ENCODE results near the gene SLC7A7.

Gene SLC7A7

GRCh38 chr14:22753586-22753985 is 61.6 kb downstream of the SLC7A7 start:
- no peak overlapping the region for H3K4me3 ChIP-seq (ENCODE audit: low read depth, low read length)
- H3K27ac ChIP-seq = no peak overlapping the region
- no peak for TF ChIP-seq CTCF (IDR thresholded peaks at IDR 0.05)
- H2AFZ ChIP-seq = no peak overlapping the region
- H3K9ac ChIP-seq = no peak overlapping the region
- no peaks in the 10 kb centered on the region for H3K79me2 ChIP-seq
- H3K4me1 ChIP-seq = no peaks in the 10 kb centered on the region
- no peaks in the 10 kb centered on the region for H3K9me3 ChIP-seq (ENCODE audit: control insufficient read depth, low read length)
- H3K27me3 ChIP-seq (ENCODE audit: control insufficient read depth, insufficient read depth, low read length) = no peaks in the 10 kb centered on the region
- no peak overlapping the region for H3K4me2 ChIP-seq (ENCODE audit: low read length)
- H3K36me3 ChIP-seq (ENCODE audit: control insufficient read depth, insufficient read depth, low read length) = no peaks in the 10 kb centered on the region

- no peaks in the 10 kb centered on the region for H3K27me3 ChIP-seq (ENCODE audit: control insufficient read depth, insufficient read depth, low read length)
- H3K9me3 ChIP-seq (ENCODE audit: control insufficient read depth, low read length) = no peaks in the 10 kb centered on the region
- no peaks in the 10 kb centered on the region for H3K79me2 ChIP-seq
- H3K4me2 ChIP-seq (ENCODE audit: low read length) = peak overlapping the region; percentile 33
- TF ChIP-seq CTCF (IDR thresholded peaks at IDR 0.05) = no peak
- H3K36me3 ChIP-seq (ENCODE audit: control insufficient read depth, insufficient read depth, low read length) = no peaks in the 10 kb centered on the region
- H3K4me3 ChIP-seq (ENCODE audit: low read depth, low read length) = no peak overlapping the region
- H3K4me1 ChIP-seq = no peaks in the 10 kb centered on the region
- H3K27ac ChIP-seq = peak overlapping the region; percentile 32
- H2AFZ ChIP-seq = peak overlapping the region; percentile 48
- H3K9ac ChIP-seq = no peak overlapping the region
Measured at GRCh38 chr14:22752422-22752821, 62.8 kb downstream of the SLC7A7 start.

- Histone ChIP-seq H2AFZ (peak overlapping the region; percentile 66), H3K4me3 (ENCODE audit: low read depth, low read length) (no peak overlapping the region), H3K4me1 (no peaks in the 10 kb centered on the region), H3K9ac (no peak overlapping the region), H3K9me3 (ENCODE audit: control insufficient read depth, low read length) (no peaks in the 10 kb centered on the region), H3K27ac (peak overlapping the region; percentile 4), H3K4me2 (ENCODE audit: low read length) (no peak overlapping the region), H3K27me3 (ENCODE audit: control insufficient read depth, insufficient read depth, low read length) (no peaks in the 10 kb centered on the region), H3K36me3 (ENCODE audit: control insufficient read depth, insufficient read depth, low read length) (no peaks in the 10 kb centered on the region), H3K79me2 (no peaks in the 10 kb centered on the region)
- TF ChIP-seq CTCF (IDR thresholded peaks at IDR 0.05) = peak; percentile 18
Measured at GRCh38 chr14:22748631-22749068, 66.6 kb downstream of the SLC7A7 start.

- Histone ChIP-seq H3K9me3 (ENCODE audit: control insufficient read depth, low read length) (no peaks in the 10 kb centered on the region), H3K4me2 (ENCODE audit: low read length) (no peak overlapping the region), H2AFZ (peak overlapping the region; percentile 66), H3K79me2 (no peaks in the 10 kb centered on the region), H3K36me3 (ENCODE audit: control insufficient read depth, insufficient read depth, low read length) (no peaks in the 10 kb centered on the region), H3K9ac (no peak overlapping the region), H3K27ac (no peak overlapping the region), H3K27me3 (ENCODE audit: control insufficient read depth, insufficient read depth, low read length) (no peaks in the 10 kb centered on the region), H3K4me1 (no peaks in the 10 kb centered on the region), H3K4me3 (ENCODE audit: low read depth, low read length) (no peak overlapping the region)
- no peak for TF ChIP-seq CTCF (IDR thresholded peaks at IDR 0.05)
Measured at GRCh38 chr14:22748206-22748605, 67.0 kb downstream of the SLC7A7 start.

GRCh38 chr14:22747769-22748168 is 67.5 kb downstream of the SLC7A7 start:
- H3K27ac ChIP-seq = no peak overlapping the region
- no peaks in the 10 kb centered on the region for H3K79me2 ChIP-seq
- no peak overlapping the region for H2AFZ ChIP-seq
- H3K4me1 ChIP-seq = no peaks in the 10 kb centered on the region
- no peak overlapping the region for H3K4me3 ChIP-seq (ENCODE audit: low read depth, low read length)
- no peak for TF ChIP-seq CTCF (IDR thresholded peaks at IDR 0.05)
- H3K36me3 ChIP-seq (ENCODE audit: control insufficient read depth, insufficient read depth, low read length) = no peaks in the 10 kb centered on the region
- no peaks in the 10 kb centered on the region for H3K9me3 ChIP-seq (ENCODE audit: control insufficient read depth, low read length)
- no peaks in the 10 kb centered on the region for H3K27me3 ChIP-seq (ENCODE audit: control insufficient read depth, insufficient read depth, low read length)
- H3K4me2 ChIP-seq (ENCODE audit: low read length) = no peak overlapping the region
- H3K9ac ChIP-seq = no peak overlapping the region

Data from parathyroid adenoma (tissue), 2 donors.